Esophagus mucosa (tissue), 1 donor: ENCODE data around the gene POR. TPM values are rescaled to one million over a fixed set of nuclear protein-coding genes. Genes with fewer than 3 reads are reported as not detected.
"Not testable (repeated sequence)": the region's sequence is repeated elsewhere in the genome, so short reads cannot be mapped to it uniquely, and the experiment has no call there.

ENCODE experiments used
- ATAC-seq: fragments of 200-7000 bp; cut with Tn5 transposase; one replicate; pipeline ENCODE4 v1.9.1; 2020
- total RNA-seq: library from RNA; stranded (reverse); gene quantifications from one replicate; pipeline ENCODE4 v1.2.4, GENCODE V29; 2023
- donor health status: DM: yes; HTN: yes; CAD: no.

The POR gene
- total RNA-seq, 1 donor from 2014 or later = 137 TPM

DNA sequence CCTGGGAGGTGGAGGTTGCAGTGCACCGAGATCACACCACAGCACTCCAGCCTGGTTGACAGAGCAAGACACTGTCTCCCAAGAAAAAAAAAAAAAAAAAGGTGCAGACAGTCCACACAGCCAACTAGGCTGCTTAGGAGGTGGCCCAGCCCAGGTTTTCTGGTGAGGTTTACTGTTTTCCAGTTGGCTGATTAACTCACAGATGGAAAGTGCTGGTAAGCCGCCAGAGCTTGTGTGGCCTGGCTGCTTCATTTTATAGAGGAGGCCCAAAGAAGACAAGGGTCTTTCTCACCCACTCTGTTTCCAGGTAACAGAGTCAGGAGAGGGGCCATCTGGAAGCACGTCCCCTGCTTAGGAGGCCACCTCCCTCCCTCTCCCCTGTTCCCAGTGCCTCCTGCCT lies 29.9 kb upstream of the POR start:
- ATAC-seq = no peak

DNA sequence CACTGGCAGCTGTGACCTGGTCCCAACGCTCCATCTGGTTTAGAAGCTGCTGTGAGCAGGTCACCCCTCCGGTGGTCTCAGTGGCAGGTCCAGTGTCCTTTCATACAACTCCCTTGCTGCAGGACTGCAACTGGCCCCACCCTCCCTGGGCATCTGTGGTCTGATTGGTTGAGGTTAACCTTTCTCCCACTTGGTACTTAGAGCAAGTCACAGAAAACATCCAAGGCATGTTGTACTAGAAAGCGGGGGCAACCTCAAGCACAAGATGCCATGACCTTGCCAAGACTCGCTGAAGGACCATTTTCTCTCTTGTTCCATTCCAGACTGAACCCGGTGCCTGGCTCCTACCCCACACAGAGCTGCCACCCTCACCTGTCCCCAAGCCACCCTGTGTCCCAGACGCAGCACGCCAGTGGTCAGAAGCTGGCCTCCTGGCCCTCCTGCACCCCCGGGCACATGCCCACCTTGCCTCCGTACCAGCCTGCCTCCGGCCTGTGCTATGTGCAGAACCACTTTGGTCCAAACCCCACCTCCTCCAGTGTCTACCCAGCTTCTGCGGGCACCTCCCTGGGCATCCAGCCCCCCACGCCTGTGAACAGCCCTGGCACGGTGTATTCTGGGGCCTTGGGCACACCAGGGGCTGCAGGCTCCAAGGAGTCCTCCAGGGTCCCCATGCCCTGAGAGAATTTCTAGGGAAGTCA lies 27.1 kb upstream of the POR start:
- ATAC-seq = no peak

DNA sequence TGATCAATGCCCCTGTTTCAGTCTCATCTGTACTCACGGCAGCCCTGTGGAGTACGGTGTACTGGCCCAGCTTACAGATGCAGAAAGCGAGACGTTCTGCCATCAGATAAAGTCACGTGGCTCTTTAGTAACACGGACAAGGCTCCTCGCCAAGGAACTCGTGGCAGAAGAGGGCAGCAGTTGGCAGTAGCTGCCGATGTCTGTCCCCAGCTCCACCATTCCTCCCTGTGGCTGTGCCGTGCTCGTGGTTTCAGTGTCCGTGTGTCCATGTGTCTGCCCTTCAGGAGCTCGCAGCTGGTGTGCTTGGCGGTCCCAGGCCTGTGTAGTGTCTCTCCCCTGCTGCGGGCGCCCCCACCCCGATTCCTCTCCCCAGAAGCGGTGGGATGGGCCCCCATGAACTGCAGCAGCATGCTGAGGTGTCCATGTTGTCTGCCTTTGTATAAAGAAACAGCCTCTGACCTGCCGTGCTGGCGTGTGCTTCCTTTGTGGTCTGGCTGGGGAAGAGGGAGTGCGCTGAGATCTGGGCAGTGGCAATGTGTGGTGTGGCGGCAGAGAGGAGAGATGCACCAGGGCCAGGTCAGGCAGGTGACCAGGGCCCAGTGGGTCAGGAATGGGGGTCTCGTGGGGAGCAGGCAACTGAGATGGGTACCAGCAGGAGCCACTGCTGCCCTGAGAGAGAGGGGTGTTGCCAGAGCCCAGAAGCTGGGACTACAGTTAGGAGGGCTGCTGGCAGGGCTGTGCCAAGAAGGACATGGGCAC lies 26.3 kb upstream of the POR start:
- ATAC-seq = no peak

DNA sequence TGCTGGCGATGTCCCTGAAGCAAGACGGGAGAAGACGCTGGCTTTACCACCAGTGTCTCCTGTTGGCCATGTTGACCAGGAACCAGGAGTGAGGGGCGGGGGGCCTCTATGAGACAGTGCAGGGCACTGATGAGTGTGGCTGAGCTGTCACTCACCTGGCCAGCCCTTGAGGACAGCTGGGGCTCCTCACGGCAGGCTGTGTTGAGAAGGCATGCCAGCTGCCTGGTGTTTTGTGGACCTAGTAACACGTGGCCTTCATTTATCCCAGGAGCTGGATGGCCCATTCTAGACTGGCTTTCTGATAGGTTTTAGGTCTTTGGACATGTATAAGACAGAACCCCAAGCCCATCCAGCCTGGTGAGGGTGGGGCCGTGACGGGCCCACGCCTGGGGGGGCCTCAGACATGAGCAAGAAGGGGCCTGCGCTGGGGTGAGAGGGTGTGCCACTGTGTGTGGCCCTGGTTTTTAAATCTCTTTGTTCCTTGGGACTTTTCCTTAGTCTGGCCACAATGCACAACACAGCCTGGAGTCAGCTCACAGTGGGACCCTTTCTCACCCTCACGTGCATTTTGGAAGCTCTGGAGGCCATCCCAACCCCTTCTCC lies 25.6 kb upstream of the POR start:
- no peak for ATAC-seq

DNA sequence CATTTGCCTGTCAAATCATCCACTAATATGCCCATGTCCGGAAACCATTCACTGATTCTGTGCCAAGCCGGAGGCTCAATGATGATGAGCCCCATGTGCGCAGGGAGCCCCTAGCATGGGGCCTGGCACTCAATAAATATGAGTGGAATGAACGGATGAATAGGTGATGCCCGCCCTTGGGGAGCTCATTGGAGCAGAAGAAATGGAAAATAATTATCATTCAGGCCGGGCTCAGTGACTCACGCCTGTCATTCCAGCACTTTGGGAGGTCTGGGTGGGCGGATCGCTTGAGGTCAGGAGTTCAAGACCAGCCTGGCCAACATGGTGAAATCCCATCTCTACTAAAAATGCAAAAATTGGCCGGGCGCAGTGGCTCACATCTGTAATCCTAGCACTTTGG lies 25.1 kb upstream of the POR start:
- ATAC-seq = no peak

DNA sequence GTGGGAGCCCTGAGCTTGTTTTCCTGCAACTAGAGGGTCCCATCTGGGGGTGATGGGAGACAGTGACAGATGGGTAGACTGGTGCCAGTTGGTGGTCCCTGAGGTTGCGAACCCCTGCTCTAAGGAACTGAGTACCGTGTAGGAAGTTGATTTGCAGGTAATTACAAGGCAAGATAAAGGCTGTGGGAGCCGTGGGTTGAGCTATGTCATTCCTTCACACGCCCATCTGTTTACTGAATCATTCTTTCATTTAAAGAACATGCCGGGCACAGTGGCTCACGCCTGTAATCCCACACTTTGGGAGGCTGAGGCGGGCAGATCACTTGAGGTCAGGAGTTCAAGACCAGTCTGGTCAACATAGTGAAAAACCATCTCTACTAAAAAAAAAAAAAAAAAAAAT lies 23.7 kb upstream of the POR start:
- ATAC-seq = not testable (repeated sequence)

DNA sequence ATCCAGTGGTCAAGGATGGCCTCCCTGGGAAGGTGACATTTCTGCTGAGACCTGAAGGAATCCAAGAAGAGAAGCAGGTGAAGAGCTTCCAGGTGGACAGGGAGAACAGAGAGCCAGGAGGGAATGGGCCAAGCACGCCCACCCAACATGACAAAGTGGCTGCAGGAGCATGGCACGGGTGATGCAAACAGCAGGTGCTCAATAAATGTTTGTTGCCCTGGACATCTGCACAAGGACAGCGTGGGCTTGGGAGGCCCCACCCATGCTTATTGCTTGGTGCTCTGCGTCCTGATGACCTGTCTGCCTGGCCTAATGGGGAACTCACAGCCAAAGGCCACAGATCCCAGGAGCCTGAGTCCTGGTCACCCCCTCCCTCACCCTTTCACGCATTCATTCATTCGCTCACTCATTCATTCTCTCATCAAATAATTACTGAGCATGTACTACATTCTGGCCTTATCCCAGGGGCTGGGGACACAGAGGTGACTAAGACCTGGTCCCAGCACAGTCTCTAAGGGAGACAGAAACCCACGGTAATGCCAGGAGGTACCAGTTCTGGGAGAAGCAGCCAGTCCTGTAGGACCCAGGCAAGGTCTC lies 23.0 kb upstream of the POR start:
- ATAC-seq = no peak

DNA sequence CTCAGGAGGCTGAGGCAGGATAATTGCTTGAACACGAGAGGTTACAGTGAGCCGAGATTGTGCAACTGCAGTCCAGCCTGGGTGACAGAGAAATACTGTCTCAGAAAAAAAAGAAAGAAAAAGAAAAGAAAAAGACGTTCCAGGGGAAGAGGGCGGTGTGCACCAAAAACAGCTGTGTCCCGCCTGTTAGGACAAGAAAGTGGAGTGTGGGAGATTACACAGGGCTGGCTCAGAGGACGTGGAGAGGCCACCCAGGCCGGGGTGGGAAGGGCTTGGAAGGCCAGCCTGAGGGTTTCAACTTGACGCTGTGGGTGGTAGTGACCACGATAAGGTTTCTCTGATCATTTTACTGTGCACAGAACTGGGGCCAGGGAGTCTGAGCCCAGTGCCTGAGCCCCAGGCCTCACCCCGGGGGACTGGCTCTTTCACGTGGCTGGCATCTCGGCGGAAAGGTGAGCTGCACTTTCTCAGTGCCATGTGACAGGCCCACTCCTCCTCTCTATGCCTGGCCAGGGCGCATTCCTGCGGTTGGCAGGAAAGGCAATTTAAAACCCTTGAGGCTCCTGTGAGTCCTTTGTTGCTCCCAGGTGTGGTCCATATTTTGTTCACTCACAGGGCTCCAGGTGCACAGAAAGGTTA lies 22.2 kb upstream of the POR start:
- ATAC-seq = peak; percentile 88

DNA sequence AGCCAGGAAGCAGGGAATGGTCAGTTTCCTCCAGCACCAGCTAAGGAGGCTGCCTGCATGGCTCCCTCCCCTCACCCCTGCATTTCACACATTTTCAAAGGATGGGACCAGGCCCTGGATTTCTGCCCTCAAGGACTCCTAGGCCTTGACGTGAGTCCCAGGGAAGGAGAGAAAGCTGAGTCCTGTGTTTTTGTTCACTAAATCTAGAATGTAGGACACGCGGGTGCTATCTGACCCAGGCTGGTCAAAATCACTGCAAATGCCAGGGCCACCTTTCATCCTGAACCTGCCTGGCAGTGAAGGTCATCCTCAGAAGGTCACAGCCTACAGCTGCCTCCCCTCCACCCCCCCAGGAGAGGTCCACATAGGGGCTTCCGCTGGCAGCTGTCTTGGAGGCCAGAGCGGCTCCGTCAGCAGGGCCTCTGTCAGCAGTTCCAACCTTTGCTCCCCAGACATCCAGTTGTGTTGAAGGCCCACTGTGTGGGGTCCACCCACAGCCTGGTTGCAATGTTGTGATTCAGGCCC lies 18.1 kb upstream of the POR start:
- no peak for ATAC-seq

DNA sequence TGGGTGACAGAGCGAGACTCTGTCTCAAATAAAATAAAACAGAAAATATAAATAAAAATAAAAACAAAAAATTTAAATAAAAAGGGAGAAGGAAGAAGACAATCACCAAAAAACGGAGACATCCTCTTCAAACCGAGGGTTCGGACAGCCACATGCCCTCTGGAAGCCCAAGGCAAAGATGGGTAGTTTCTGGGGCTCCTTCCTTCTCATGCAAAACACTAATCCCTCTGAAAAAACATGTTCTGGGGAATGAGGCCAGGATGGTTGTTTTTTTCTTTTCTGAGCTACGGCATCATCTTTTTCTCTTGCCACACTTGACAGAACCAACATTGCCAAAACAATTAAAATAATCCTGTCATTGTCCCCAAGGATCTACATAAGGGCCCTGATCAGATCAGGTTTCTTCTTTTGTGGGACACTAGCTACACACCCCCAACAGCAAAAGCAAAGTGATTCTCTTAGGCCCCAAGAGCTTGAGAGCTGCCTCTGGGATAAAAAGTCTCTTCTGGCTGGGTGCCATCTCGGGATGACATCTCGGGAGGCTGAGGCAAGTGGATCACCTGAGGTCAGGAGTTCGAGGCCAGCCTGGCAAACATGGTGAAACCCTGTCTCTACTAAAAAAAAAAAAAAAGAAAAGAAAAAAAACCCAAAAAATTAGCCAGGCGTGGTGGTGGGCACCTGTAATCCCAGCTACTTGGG lies 14.2 kb upstream of the POR start:
- no peak for ATAC-seq

DNA sequence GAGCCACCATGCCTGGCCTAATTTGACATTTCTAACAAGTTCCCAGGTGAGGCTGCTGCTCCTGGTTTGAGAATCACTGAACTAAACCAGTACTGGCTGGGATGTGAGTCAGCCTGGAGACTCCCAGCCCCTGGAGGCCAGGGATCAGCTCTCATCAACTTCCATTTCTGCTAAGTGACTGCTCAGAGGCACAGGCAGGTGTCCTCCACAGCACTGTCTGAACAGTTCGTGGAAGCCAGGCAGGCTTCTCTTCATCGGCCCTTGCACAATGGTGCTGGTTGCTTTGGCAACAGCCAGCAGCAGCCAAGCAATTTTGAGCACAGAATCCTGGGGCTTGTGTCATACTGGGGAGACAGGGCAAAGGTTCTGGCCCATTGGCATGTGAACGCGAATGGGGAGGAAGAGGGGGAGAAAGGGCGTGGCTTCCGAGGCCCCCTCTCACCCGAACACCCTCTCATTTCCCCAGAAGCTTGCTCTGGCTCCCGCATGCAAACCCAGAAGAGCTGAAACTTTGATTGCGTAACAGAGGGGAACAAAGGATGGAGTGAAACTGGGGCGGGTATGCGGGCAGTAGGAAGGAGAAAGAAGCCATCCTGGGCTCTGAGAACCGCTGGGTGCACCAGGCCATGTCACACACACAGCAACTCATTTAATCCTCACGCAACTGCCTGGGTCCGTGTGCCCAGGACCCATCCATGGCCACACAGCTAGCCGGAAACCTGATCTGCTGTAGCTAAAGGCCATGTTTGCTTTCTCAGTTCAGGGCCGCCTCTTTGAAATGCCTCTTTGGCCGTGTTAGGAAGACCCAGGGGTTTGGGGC lies 9.0 kb upstream of the POR start:
- ATAC-seq = peak; percentile 97

DNA sequence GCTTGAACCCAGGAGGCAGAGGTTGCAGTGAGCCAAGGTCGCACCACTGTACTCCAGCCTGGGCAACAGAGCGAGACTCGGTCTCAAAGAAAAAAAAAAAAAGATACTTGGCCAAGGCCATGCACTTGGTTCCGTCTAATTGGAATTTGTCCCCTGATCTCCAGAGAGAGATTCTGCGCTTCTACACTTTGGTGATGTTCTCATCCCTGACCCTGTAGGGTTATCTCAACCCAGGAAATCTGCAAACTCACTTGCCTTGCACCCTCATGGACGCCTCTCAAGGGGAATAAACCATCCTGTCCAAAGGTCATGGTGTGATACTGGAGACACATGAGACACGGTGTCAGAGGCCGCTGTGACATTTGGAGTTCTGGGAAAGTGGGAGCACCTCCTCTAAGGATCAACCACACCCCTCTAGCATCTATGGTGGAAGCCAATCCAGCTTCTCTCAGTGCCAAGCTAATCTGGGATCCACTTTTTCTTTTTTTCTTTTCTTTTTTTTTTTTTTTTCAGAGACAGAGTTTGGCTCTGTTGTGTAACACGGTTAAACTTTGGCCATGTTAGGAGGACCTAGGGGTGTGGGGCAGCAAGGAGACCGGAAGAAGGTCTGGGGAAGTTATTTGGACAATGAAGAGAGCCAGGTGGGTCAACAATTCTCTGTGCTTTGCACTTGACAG lies 7.8 kb upstream of the POR start:
- no peak for ATAC-seq

DNA sequence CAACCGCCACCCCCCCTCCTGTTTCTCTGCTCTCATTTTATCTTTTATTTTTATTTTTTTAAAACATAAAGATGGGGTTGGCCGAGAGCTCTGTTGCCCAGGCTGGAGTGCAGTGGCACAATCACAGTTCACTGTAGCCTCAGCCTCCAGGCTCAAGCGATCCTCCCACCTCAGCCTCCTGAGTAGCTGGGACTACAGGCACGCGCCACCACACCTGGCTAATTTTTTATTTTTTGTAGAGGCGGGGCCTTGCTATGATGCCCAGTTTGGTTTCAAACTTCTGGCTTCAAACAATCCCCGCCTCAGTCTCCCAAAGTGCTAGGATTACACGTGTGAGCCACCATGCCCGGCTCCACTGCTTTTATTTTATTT lies 7.3 kb upstream of the POR start:
- ATAC-seq = not testable (repeated sequence)

DNA sequence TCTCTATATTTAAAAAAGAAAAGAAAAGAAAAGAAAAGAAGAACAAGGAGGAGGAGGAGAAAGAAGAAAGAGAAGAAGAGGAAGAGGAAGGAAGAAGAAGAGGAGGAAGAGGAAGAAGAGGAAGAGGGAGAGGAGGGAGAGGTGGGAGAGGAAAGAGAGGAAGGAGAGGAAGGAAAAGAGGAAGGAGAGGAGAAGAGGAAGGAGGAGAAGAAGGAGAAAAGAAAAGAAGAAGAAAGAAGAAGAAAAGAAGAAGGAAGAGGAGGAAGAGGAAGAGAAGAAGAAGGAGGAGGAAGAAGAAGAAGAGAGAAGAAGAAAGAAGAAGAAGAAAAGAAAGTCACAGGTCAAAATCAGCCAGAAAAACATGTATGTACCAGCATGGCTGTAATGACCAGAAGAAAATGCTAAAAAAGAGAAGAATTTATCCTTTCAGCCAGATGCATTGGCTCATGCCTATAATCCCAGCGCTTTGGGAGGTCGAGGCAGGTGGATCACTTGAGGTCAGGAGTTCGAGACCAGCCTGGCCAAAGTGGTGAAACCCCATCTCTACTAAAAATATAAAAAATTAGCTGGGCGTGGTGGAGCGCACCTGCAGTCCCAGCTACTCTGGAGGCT lies 5.3 kb upstream of the POR start:
- no peak for ATAC-seq

DNA sequence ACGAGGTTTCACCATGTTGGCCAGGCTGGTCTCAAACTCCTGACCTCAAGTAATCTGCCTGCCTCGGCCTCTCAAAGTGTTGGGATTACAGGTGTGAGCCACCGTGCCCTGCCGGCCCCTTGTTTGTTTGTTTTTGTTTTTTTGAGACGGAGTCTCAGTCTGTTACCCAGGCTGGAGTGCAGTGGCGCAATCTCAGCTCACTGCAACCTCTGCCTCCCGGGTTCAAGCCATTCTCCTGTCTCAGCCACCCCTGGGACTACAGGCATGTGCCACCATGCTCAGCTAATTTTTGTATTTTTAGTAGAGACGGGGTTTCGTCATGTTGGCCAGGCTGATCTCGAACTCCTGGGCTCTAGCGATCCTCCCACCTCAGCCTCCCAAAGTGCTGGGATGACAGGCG lies 3.8 kb upstream of the POR start:
- not testable (repeated sequence) for ATAC-seq

DNA sequence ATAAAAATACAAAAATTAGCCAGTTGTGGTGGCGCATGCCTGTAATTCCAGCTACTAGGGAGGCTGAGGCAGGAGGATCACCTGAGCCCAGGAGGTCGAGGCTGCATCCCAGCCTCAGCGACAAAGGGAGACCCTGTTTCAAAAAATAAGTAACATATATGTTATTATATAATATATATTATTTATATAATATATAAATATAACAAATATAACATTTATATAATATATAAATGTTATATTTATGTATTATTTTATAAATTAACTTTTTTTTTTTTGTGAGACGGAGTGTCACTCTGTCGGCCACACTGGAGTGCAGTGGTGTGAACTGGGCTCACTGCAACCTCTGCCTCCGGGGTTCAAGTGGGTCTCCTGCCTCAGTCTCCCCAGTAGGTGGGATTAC lies 1.5 kb upstream of the POR start:
- no peak for ATAC-seq

DNA sequence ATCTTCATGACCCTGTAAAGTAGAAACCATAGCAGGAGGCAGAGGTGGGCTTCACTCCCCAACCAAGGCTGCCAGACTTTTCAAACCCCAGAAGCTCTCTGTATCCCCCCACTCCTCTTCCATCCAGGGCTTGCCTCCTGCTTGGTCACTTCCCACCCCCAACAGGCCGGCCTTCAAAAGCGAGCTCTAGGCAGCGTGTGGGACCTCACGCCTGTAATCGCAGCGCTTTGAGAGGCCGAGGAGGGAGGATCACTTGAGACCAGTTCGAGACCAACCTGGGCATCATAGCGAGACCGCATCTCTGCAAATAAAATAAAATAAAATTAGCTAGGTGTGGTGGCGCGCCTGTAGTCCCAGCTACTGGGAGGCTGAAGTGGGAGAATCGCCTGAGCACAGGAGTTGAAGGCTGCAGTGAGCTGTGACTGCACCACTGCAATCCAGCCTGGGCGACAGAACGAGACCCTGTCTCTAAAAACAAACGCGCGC lies 743 bp upstream of the POR start:
- no peak for ATAC-seq

DNA sequence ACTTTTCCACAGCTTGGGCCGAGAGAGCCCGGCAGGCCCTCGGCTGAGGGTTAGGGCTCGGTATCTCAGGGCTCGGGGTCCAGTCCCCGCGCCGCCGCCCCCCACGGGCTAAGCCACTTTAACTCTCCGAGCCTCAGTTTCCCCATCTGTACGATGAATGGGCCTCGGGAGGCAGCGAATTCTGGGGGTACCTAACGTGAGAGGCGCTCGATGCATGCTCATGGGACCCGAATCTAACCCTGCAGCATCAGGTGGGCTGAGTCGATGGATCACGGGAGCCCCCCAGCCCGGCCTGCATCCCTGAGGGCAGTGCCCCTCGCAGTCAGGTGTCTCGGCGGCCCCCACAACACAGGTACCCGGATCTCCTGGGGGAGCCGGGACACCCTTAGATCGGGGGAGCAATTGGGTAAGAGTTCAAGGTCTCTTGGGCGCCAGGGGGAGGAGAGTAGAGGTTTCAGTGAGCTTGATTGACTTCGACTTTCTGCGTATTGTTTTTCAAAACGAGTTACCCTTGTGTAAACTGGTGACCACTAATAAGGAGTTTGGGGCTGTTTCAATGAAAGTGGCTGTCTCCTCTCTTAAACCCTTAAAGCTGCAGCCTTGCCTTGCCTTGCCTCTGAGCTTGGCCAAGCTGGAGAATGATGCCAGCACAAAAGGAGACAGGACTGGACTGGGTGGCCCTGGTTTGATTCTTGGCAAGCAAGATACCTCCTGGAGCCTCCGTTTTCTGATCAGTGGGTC lies 631 bp downstream of the POR start:
- ATAC-seq = peak; percentile 3

DNA sequence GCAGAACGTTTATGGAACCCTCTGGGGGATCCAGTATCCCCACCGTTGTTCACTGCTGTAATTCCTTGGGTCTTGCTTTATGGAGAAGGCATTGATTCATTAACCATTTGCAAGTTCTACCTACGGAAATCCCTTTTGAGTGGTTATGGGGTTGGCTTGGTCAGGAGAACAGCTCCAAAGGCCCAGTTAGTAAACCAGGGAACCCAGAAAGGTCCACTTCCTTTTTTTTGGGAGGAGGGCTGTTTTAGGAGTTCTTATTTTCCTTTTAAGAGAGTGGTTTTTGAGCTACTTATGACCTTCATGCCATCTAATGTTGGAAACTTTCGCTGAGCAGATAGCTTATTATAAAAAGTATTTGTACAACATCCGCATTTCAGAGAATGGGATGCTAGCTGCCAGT lies 1.3 kb downstream of the POR start:
- no peak for ATAC-seq
